ENCODE measurements around the gene DCLK2.

Gene DCLK2

GRCh38 chr4:150244600-150244999 is 166.4 kb downstream of the DCLK2 start:
- H4K8ac ChIP-seq (ENCODE audit: low read depth, low read length) = no peak overlapping the region
- H2BK15ac ChIP-seq (replicated peaks; ENCODE audit: low read depth) = no peak overlapping the region
- no peak overlapping the region for H3K56ac ChIP-seq (ENCODE audit: low read length)
- no peaks in the 10 kb centered on the region for H3K27me3 ChIP-seq (ENCODE audit: insufficient read depth, low read length, poor library complexity)
- H2BK5ac ChIP-seq (ENCODE audit: low read length) = no peak overlapping the region
- no peak overlapping the region for H3K4ac ChIP-seq (ENCODE audit: low read depth, low read length)
- no peak overlapping the region for H2BK120ac ChIP-seq (ENCODE audit: low read depth, low read length)
- WGBS (ENCODE audit: extremely low coverage, insufficient coverage, low lambda C conversion rate) = no CpG with 5 or more reads among the region's 3 CpGs
- DNase-seq = no peak
- H3K4me2 ChIP-seq (ENCODE audit: low read length) = no peak overlapping the region
- no peak overlapping the region for H3K27ac ChIP-seq (ENCODE audit: low read depth, low read length)
- H3K4me3 ChIP-seq (ENCODE audit: low read length) = no peak overlapping the region
- H3K36me3 ChIP-seq (ENCODE audit: control insufficient read depth, insufficient read depth, low read length) = no peaks in the 10 kb centered on the region
- H2AK5ac ChIP-seq (ENCODE audit: low read length) = no peak overlapping the region
- H3K4me1 ChIP-seq (ENCODE audit: control insufficient read depth, low read depth, low read length) = no peaks in the 10 kb centered on the region
- no peak overlapping the region for H3K18ac ChIP-seq (ENCODE audit: low read length)
- no peaks in the 10 kb centered on the region for H3K79me1 ChIP-seq (ENCODE audit: low read length)
- no peak overlapping the region for H4K5ac ChIP-seq (ENCODE audit: low read length)
- H3K23ac ChIP-seq (ENCODE audit: low read length) = no peak overlapping the region
- H3K79me2 ChIP-seq (ENCODE audit: control insufficient read depth, insufficient read depth, low read length) = no peaks in the 10 kb centered on the region
- H3K9ac ChIP-seq (ENCODE audit: low read length) = no peak overlapping the region

GRCh38 chr4:150247184-150247583 is 168.9 kb downstream of the DCLK2 start:
- Histone ChIP-seq H3K4me3 (ENCODE audit: low read length) (no peak overlapping the region), H3K27me3 (ENCODE audit: insufficient read depth, low read length, poor library complexity) (no peaks in the 10 kb centered on the region), H4K5ac (ENCODE audit: low read length) (no peak overlapping the region), H3K4me1 (ENCODE audit: control insufficient read depth, low read depth, low read length) (no peaks in the 10 kb centered on the region), H2BK120ac (ENCODE audit: low read depth, low read length) (no peak overlapping the region), H3K27ac (ENCODE audit: low read depth, low read length) (no peak overlapping the region), H3K4me2 (ENCODE audit: low read length) (no peak overlapping the region), H3K23ac (ENCODE audit: low read length) (no peak overlapping the region), H3K56ac (ENCODE audit: low read length) (no peak overlapping the region), H3K79me2 (ENCODE audit: control insufficient read depth, insufficient read depth, low read length) (no peaks in the 10 kb centered on the region), H3K79me1 (ENCODE audit: low read length) (no peaks in the 10 kb centered on the region), H3K18ac (ENCODE audit: low read length) (no peak overlapping the region), H3K4ac (ENCODE audit: low read depth, low read length) (no peak overlapping the region), H2AK5ac (ENCODE audit: low read length) (no peak overlapping the region), H2BK5ac (ENCODE audit: low read length) (no peak overlapping the region), H3K36me3 (ENCODE audit: control insufficient read depth, insufficient read depth, low read length) (no peaks in the 10 kb centered on the region), H4K8ac (ENCODE audit: low read depth, low read length) (no peak overlapping the region), H2BK15ac (replicated peaks; ENCODE audit: low read depth) (no peak overlapping the region), H3K9ac (ENCODE audit: low read length) (no peak overlapping the region)
- no CpG with 5 or more reads among the region's 7 CpGs for WGBS (ENCODE audit: extremely low coverage, insufficient coverage, low lambda C conversion rate)
- no peak for DNase-seq

DNA sequence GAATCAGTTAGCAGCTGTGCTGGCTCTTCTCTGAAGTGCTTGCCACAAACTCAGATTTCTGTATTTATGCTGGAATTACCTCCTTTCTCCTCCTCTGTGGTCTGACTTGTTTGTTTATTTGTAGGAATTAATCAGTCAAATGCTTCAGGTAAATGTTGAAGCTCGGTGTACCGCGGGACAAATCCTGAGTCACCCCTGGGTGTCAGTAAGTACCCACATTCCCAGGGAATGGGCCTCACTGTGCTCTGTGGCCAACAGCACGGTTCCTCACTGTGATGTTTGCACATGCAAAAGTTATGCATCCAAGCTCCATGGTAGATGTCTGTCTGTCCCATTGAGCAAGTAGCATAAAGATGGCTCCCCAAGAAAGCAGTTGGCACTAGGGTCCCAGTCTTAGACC is 169.9 kb downstream of the DCLK2 start:
- Histone ChIP-seq H4K8ac (ENCODE audit: low read depth, low read length) (no peak overlapping the region), H3K36me3 (ENCODE audit: control insufficient read depth, insufficient read depth, low read length) (no peaks in the 10 kb centered on the region), H2BK15ac (replicated peaks; ENCODE audit: low read depth) (no peak overlapping the region), H3K23ac (ENCODE audit: low read length) (no peak overlapping the region), H3K56ac (ENCODE audit: low read length) (no peak overlapping the region), H3K79me2 (ENCODE audit: control insufficient read depth, insufficient read depth, low read length) (no peaks in the 10 kb centered on the region), H3K18ac (ENCODE audit: low read length) (no peak overlapping the region), H3K4me3 (ENCODE audit: low read length) (no peak overlapping the region), H2BK5ac (ENCODE audit: low read length) (no peak overlapping the region), H3K4me1 (ENCODE audit: control insufficient read depth, low read depth, low read length) (no peaks in the 10 kb centered on the region), H3K79me1 (ENCODE audit: low read length) (no peaks in the 10 kb centered on the region), H3K4ac (ENCODE audit: low read depth, low read length) (no peak overlapping the region), H2AK5ac (ENCODE audit: low read length) (no peak overlapping the region), H3K4me2 (ENCODE audit: low read length) (no peak overlapping the region), H4K5ac (ENCODE audit: low read length) (no peak overlapping the region), H3K27me3 (ENCODE audit: insufficient read depth, low read length, poor library complexity) (no peaks in the 10 kb centered on the region), H3K27ac (ENCODE audit: low read depth, low read length) (no peak overlapping the region), H2BK120ac (ENCODE audit: low read depth, low read length) (no peak overlapping the region), H3K9ac (ENCODE audit: low read length) (no peak overlapping the region)
- no CpG with 5 or more reads among the region's 4 CpGs for WGBS (ENCODE audit: extremely low coverage, insufficient coverage, low lambda C conversion rate)
- DNase-seq = no peak

- Histone ChIP-seq H2BK5ac (ENCODE audit: low read length) (no peak overlapping the region), H2BK120ac (ENCODE audit: low read depth, low read length) (no peak overlapping the region), H3K23ac (ENCODE audit: low read length) (no peak overlapping the region), H3K4me3 (ENCODE audit: low read length) (no peak overlapping the region), H3K9ac (ENCODE audit: low read length) (no peak overlapping the region), H3K18ac (ENCODE audit: low read length) (no peak overlapping the region), H3K4ac (ENCODE audit: low read depth, low read length) (no peak overlapping the region), H4K8ac (ENCODE audit: low read depth, low read length) (no peak overlapping the region), H3K79me2 (ENCODE audit: control insufficient read depth, insufficient read depth, low read length) (no peaks in the 10 kb centered on the region), H3K27me3 (ENCODE audit: insufficient read depth, low read length, poor library complexity) (no peaks in the 10 kb centered on the region), H3K79me1 (ENCODE audit: low read length) (no peaks in the 10 kb centered on the region), H2BK15ac (replicated peaks; ENCODE audit: low read depth) (no peak overlapping the region), H3K56ac (ENCODE audit: low read length) (no peak overlapping the region), H3K4me1 (ENCODE audit: control insufficient read depth, low read depth, low read length) (no peaks in the 10 kb centered on the region), H3K36me3 (ENCODE audit: control insufficient read depth, insufficient read depth, low read length) (no peaks in the 10 kb centered on the region), H3K27ac (ENCODE audit: low read depth, low read length) (no peak overlapping the region), H2AK5ac (ENCODE audit: low read length) (no peak overlapping the region), H4K5ac (ENCODE audit: low read length) (no peak overlapping the region), H3K4me2 (ENCODE audit: low read length) (no peak overlapping the region)
- no CpG with 5 or more reads among the region's 9 CpGs for WGBS (ENCODE audit: extremely low coverage, insufficient coverage, low lambda C conversion rate)
- no peak for DNase-seq
Observed at GRCh38 chr4:150250293-150250997, 172.2 kb downstream of the DCLK2 start.

GRCh38 chr4:150250998-150251651 is 172.9 kb downstream of the DCLK2 start:
- no peaks in the 10 kb centered on the region for H3K79me1 ChIP-seq (ENCODE audit: low read length)
- H3K4me2 ChIP-seq (ENCODE audit: low read length) = no peak overlapping the region
- H2BK120ac ChIP-seq (ENCODE audit: low read depth, low read length) = no peak overlapping the region
- H3K9ac ChIP-seq (ENCODE audit: low read length) = no peak overlapping the region
- no peak overlapping the region for H3K27ac ChIP-seq (ENCODE audit: low read depth, low read length)
- no peak overlapping the region for H2AK5ac ChIP-seq (ENCODE audit: low read length)
- WGBS (ENCODE audit: extremely low coverage, insufficient coverage, low lambda C conversion rate) = 100% methylated on average over 1 of the region's 4 CpGs
- H3K23ac ChIP-seq (ENCODE audit: low read length) = no peak overlapping the region
- no peak overlapping the region for H4K8ac ChIP-seq (ENCODE audit: low read depth, low read length)
- no peak overlapping the region for H3K56ac ChIP-seq (ENCODE audit: low read length)
- H2BK5ac ChIP-seq (ENCODE audit: low read length) = no peak overlapping the region
- no peak overlapping the region for H2BK15ac ChIP-seq (replicated peaks; ENCODE audit: low read depth)
- H3K4me1 ChIP-seq (ENCODE audit: control insufficient read depth, low read depth, low read length) = no peaks in the 10 kb centered on the region
- H3K36me3 ChIP-seq (ENCODE audit: control insufficient read depth, insufficient read depth, low read length) = no peaks in the 10 kb centered on the region
- H3K4me3 ChIP-seq (ENCODE audit: low read length) = no peak overlapping the region
- DNase-seq = no peak
- H3K27me3 ChIP-seq (ENCODE audit: insufficient read depth, low read length, poor library complexity) = no peaks in the 10 kb centered on the region
- H3K79me2 ChIP-seq (ENCODE audit: control insufficient read depth, insufficient read depth, low read length) = no peaks in the 10 kb centered on the region
- no peak overlapping the region for H4K5ac ChIP-seq (ENCODE audit: low read length)
- no peak overlapping the region for H3K18ac ChIP-seq (ENCODE audit: low read length)
- no peak overlapping the region for H3K4ac ChIP-seq (ENCODE audit: low read depth, low read length)
